ENCODE results near the gene ANO4.
"Not testable (repeated sequence)": the region's sequence is repeated elsewhere in the genome, so short reads cannot be mapped to it uniquely, and the experiment has no call there.

ANO4 gene

GRCh38 chr12:101051151-101051550, 256.6 kb downstream of the ANO4 start:
- no peak for DNase-seq

GRCh38 chr12:101051901-101052550, 257.4 kb downstream of the ANO4 start:
- DNase-seq: no peak

- DNase-seq: no peak
Observed at GRCh38 chr12:101053203-101053602, 258.6 kb downstream of the ANO4 start.

- no peak for DNase-seq
Observed at GRCh38 chr12:101055940-101056339, 261.4 kb downstream of the ANO4 start.

DNA sequence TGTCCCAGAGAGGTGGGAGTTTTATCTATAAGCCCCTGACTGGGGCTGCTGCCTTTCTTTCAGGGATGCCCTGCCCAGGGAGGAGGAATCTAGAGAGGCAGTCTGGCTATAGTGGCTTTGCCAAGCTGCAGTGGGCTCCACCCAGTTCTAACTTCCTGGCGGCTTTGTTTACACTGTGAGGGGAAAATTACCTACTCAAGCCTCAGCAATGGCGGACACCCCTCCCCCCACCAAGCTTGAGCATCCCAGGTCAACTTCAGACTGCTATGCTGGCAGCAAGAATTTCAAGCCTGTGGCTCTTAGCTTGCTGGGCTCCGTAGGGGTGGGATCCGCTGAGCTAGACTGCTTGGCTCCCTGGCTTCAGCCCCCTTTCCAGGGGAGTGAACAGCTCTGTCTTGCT, 267.9 kb downstream of the ANO4 start:
- not testable (repeated sequence) for DNase-seq

- DNase-seq: no peak
Observed at GRCh38 chr12:101064721-101065120, 270.1 kb downstream of the ANO4 start.

- no peak for DNase-seq
Observed at GRCh38 chr12:101066489-101066888, 271.9 kb downstream of the ANO4 start.

DNA sequence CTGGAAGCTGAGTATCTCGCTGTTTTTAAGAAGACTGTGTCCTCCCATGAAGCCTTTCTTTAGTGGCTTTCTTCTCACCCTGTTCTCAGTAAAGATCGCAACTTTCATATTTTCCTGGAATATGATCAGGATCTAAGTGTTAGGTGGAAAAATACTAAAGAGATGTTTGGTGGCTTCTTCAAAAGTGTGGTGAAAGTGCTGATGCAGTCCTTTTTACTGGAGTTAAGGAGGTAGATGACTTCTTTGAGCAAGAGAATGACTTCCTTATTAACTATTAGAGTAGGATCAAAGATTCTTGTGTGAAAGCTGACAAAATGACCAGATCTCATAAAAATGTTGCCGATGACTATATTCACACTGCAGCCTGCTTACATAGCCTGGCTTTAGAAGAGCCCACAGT, 273.8 kb downstream of the ANO4 start:
- DNase-seq: no peak

DNA sequence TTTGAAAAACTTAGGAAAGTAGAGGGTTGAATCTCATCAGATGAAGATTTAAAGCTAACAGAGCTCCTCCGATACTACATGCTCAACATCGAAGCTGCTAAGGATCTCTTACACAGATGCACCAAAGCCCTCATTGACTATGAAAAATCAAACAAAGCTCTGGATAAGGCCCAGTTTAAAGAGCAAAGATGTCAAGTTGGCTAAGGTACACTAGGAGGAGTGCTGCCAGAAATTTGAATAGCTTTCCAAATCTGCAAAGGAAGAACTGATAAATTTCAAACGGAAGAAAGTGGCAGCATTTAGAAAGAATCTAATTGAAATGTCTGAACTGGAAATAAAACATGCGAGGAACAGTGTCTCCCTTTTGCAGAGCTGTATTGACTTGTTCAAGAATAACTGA, 274.3 kb downstream of the ANO4 start:
- DNase-seq: no peak

DNA sequence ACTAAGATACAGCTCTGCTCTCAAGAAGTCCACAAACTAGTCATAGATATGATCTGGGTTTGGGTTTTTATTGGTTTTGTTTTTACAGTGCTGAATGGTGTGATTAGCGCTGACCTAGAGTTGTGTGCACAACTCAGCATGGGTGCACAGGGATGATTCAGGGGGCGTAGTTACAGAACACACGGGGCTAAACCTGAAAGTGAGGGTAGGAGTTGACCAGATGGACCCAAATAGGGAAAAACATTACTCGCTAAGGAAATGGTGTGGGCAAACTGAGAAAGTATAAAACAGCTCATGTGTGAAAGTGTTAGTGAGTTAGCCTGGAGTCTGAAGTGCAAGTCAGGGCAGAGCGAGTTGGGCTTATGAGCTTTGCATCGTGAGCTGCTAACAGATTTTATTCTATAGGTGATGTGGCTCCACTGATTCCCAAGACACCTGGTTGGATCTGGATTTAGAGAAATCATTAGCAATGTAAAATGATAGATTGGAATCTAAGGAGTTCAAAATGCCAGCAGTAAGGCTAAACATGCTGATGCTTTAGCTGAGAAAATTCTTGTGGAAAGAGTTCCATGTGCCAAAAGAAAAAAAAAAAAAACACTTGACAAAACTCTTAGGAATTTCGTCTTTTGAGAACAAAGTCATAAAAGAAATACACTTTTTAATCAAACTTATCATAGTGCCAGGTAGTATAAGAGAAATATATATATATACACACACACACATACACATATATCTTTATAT, 280.5 kb downstream of the ANO4 start:
- DNase-seq: no peak

- DNase-seq: no peak
Observed at GRCh38 chr12:101076921-101077320, 282.3 kb downstream of the ANO4 start.

GRCh38 chr12:101077791-101078528, 283.4 kb downstream of the ANO4 start:
- DNase-seq: no peak

DNA sequence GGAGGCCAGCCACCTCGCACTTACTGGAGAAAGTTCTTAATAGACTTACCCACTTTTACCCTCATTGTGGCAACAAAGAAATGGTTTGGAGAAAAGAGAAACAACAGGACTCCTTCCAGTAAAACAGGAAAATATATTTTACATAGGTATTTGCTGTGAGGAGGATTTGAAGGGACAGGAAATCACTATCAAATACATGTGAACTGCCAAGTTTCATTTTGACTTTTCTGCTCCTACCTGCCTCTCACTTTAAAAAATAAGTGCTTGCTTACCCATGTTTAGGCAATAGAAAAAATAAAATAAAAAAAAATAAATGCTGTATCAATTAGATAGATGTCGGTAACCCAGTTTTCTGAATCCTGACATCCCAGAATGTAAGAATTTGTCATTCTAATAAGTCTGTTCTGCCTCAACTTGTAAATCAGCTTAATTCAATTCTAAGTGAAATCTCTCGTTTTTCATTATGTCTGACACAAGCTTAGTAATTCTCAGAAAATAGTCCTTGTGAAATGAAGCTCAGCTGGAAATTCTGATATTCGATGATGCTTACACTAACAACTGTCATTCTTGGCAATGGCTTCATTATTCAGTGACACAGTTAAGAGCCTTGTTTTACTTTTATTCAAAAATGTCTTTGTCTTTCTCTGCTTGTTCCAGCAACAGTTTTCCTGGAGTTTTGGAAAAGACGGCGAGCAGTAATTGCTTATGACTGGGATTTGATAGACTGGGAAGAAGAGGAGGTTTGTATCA, 284.1 kb downstream of the ANO4 start:
- DNase-seq: no peak

DNA sequence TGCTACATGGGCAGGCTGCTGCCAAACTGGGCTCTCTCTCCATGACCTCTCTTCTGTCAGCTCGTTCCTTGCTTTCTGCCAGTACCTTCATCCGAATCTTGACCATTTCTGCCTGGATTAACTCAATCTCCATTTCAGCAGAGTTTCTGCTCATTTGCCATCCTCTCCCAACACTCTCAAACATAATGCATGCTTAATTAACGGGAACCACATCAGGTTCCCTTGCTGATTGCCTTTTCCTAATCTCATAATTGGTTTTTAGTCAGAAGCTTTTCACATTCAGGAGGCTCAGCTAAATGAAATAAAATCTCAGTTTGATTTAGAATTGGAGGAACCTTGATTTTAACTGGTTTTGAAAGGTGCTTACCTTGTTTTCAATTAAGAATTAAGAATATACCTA, 288.1 kb downstream of the ANO4 start:
- DNase-seq: no peak

GRCh38 chr12:101086490-101087135, 292.0 kb downstream of the ANO4 start:
- DNase-seq: no peak

- DNase-seq: no peak
Observed at GRCh38 chr12:101087920-101088319, 293.3 kb downstream of the ANO4 start.

- DNase-seq: no peak
Observed at GRCh38 chr12:101089271-101089670, 294.7 kb downstream of the ANO4 start.

DNA sequence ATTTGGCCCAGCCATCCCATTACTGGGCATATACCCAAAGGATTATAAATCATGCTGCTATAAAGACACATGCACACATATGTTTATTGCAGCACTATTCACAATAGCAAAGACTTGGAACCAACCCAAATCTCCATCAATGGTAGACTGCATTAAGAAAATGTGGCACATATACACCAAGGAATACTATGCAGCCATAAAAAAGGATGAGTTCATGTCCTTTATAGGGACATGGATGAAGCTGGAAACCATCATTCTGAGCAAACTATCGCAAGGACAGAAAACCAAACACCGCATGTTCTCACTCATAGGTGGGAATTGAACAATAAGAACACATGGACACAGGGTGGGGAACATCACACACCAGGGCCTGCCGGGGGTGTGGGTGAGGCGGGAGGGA, 295.6 kb downstream of the ANO4 start:
- DNase-seq: not testable (repeated sequence)

DNA sequence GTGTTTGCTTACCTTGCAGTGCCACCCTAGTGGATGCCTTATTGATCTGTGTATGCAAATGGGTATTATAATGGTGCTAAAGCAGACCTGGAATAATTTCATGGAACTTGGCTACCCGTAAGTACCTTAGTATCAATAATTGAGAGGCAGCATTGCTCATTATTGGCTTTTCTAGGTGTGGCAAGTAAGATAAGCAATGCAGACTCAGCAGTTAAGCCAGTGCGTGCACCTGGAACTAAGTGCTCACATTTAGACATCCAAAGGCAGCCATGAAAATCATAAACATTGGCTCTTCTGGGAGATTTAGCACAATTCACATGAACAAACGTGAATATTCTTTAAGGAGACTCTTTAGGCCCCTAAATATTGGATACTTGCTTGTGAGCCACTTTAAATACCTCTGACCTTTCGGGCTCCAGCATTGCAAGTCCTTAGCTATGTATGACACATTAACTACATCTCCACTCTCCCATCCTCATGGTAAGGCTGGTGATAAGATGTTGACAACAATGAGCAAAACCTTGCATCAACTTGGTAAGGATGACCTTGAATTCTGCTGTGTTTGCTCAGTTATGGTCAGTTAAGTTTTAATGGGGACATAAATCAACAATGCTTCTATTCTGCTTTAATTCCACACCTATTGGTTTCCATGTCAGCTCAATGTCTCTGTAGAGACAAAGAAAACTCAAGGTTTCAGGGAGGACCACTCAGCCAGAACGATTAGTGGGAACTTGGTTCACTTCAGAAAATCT, 303.4 kb downstream of the ANO4 start:
- no peak for DNase-seq

DNA sequence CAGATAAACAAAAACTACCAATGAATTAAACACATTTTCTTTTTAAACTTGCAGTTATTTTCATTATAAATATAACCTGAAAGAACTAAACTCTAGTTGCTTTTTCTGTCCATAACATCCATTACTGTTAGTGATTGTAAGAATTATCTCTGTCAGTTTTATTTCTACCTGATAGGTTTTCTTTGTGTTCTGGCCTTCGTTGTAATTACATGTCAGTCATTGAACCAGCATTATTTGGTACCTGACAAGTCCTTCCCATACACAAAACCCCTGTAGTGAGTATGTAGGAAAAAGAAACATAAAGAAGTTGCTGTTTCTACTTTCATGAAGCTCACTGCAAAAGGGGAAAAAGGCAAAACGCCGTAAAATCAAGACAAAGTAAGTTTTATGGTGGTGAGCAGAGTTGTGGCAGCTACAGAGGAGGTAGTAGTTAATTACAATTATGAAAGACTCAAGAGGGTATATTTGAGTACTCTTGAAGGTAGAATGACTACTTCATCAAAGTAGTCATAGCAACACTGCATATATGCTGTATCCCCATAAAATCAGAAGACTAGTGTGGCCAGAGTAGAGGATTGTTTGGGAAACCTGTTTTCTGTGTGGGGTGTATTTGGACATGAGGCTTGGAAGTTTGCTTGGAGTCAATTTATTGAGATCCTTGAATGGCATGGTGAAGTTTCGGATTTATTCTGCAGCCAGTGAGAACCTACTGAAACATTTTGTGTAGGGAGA, 312.6 kb downstream of the ANO4 start:
- no peak for DNase-seq

- DNase-seq: no peak
Observed at GRCh38 chr12:101108130-101108529, 313.6 kb downstream of the ANO4 start.
